ENCODE data around the gene TRIM66. TPM values are rescaled to one million over a fixed set of nuclear protein-coding genes. Genes with fewer than 3 reads are reported as not detected.

The TRIM66 gene
- total and polyA plus RNA-seq, 2 experiments from 2014 or later, result 1.4 to 4.7 TPM

- no peaks in the 10 kb centered on the region for H3K79me2 ChIP-seq
- H3K4me3 ChIP-seq, result no peak overlapping the region
- peaks cover 3% of the 10 kb centered on the region for H3K4me1 ChIP-seq (ENCODE audit: insufficient read depth)
- no peak overlapping the region for H3K4me2 ChIP-seq
- WGBS (ENCODE audit: low lambda C conversion rate, missing lambda C conversion rate), result 94% methylated on average over 5 of the region's 5 CpGs
- no peak for DNase-seq (ENCODE audit: low spot score)
- H4K20me1 ChIP-seq (ENCODE audit: insufficient read depth, poor library complexity, severe bottlenecking), result no peaks in the 10 kb centered on the region
- no peaks in the 10 kb centered on the region for H3K36me3 ChIP-seq (replicated peaks; ENCODE audit: insufficient read depth, low read depth)
- TF ChIP-seq EZH2 (IDR thresholded peaks at IDR 0.05; ENCODE audit: borderline replicate concordance), result no peak
- TF ChIP-seq, protein P1, sequence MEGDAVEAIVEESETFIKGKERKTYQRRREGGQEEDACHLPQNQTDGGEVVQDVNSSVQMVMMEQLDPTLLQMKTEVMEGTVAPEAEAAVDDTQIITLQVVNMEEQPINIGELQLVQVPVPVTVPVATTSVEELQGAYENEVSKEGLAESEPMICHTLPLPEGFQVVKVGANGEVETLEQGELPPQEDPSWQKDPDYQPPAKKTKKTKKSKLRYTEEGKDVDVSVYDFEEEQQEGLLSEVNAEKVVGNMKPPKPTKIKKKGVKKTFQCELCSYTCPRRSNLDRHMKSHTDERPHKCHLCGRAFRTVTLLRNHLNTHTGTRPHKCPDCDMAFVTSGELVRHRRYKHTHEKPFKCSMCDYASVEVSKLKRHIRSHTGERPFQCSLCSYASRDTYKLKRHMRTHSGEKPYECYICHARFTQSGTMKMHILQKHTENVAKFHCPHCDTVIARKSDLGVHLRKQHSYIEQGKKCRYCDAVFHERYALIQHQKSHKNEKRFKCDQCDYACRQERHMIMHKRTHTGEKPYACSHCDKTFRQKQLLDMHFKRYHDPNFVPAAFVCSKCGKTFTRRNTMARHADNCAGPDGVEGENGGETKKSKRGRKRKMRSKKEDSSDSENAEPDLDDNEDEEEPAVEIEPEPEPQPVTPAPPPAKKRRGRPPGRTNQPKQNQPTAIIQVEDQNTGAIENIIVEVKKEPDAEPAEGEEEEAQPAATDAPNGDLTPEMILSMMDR (IDR thresholded peaks at IDR 0.05; ENCODE audit: poor library complexity), result no peak
- no peak for TF ChIP-seq EZH2phosphoT487 (IDR thresholded peaks at IDR 0.05; ENCODE audit: low read depth, severe bottlenecking, unreplicated experiment)
- no peak overlapping the region for H3K27ac ChIP-seq
- no peak overlapping the region for H2AFZ ChIP-seq
- no peaks in the 10 kb centered on the region for H3K27me3 ChIP-seq
- H3K9me3 ChIP-seq (ENCODE audit: low read depth), result no peaks in the 10 kb centered on the region
- no peaks in the 10 kb centered on the region for H3K9me2 ChIP-seq (replicated peaks; ENCODE audit: insufficient read depth)
Observed at GRCh38 chr11:8705146-8705545, 22.7 kb upstream of the TRIM66 start.

- Histone ChIP-seq H3K9me3 (ENCODE audit: low read depth) (no peaks in the 10 kb centered on the region), H3K36me3 (replicated peaks; ENCODE audit: insufficient read depth, low read depth) (no peaks in the 10 kb centered on the region), H3K79me2 (no peaks in the 10 kb centered on the region), H3K4me1 (ENCODE audit: insufficient read depth) (peaks cover 8% of the 10 kb centered on the region), H3K9me2 (replicated peaks; ENCODE audit: insufficient read depth) (no peaks in the 10 kb centered on the region), H2AFZ (no peak overlapping the region), H4K20me1 (ENCODE audit: insufficient read depth, poor library complexity, severe bottlenecking) (no peaks in the 10 kb centered on the region), H3K27me3 (no peaks in the 10 kb centered on the region), H3K4me3 (no peak overlapping the region), H3K27ac (no peak overlapping the region), H3K4me2 (no peak overlapping the region)
- DNase-seq (ENCODE audit: low spot score), result no peak
- WGBS (ENCODE audit: low lambda C conversion rate, missing lambda C conversion rate), result 100% methylated on average over 2 of the region's 2 CpGs
- TF ChIP-seq EZH2phosphoT487 (IDR thresholded peaks at IDR 0.05; ENCODE audit: low read depth, severe bottlenecking, unreplicated experiment) (no peak), EZH2 (IDR thresholded peaks at IDR 0.05; ENCODE audit: borderline replicate concordance) (no peak)
- TF ChIP-seq, protein P1 (IDR thresholded peaks at IDR 0.05; ENCODE audit: poor library complexity), result no peak
Observed at GRCh38 chr11:8704136-8704535, 21.7 kb upstream of the TRIM66 start.

DNA sequence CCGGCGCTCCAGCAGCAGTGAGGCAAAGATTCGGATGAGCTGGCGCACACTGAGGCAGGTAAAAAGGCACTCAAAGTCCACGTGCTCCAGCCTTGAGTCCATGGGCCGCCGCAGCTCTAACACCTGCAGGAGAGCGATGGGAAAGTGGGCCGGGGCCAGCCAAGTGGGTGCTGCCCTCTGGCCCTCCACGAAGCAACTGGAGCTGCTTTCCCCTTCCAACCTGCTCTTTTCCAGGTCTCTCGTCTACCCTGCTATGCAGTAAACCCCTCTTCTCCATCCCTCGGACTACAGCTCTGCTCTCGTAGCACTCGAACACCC, 20.1 kb upstream of the TRIM66 start:
- no peaks in the 10 kb centered on the region for H3K9me3 ChIP-seq (ENCODE audit: low read depth)
- H3K36me3 ChIP-seq (replicated peaks; ENCODE audit: insufficient read depth, low read depth), result no peaks in the 10 kb centered on the region
- no peak overlapping the region for H3K4me2 ChIP-seq
- TF ChIP-seq EZH2 (IDR thresholded peaks at IDR 0.05; ENCODE audit: borderline replicate concordance) (no peak), EZH2phosphoT487 (IDR thresholded peaks at IDR 0.05; ENCODE audit: low read depth, severe bottlenecking, unreplicated experiment) (no peak)
- TF ChIP-seq, protein P1 (IDR thresholded peaks at IDR 0.05; ENCODE audit: poor library complexity), result no peak
- no peak overlapping the region for H3K27ac ChIP-seq
- no peak overlapping the region for H3K4me3 ChIP-seq
- H3K9me2 ChIP-seq (replicated peaks; ENCODE audit: insufficient read depth), result no peaks in the 10 kb centered on the region
- no peaks in the 10 kb centered on the region for H3K27me3 ChIP-seq
- 94% methylated on average over 13 of the region's 14 CpGs for WGBS (ENCODE audit: low lambda C conversion rate, missing lambda C conversion rate)
- no peaks in the 10 kb centered on the region for H3K79me2 ChIP-seq
- no peak overlapping the region for H2AFZ ChIP-seq
- H3K4me1 ChIP-seq (ENCODE audit: insufficient read depth), result peaks cover 11% of the 10 kb centered on the region
- DNase-seq (ENCODE audit: low spot score), result no peak
- no peaks in the 10 kb centered on the region for H4K20me1 ChIP-seq (ENCODE audit: insufficient read depth, poor library complexity, severe bottlenecking)

All from hepatocyte (in vitro differentiated cells).